HL-60 (cell line): Measurements from ENCODE around the gene NFIB.

Experiments
- GABPA ChIP-seq: IDR thresholded peaks from 2 replicates; pipeline ENCODE4 v1.6.1; 2012; ENCODE audit warnings: low read depth
- POLR2AphosphoS5 ChIP-seq: IDR thresholded peaks from 2 replicates; pipeline ENCODE4 v1.6.1; 2012; ENCODE audit warnings: low read depth
- TF ChIP-seq, protein P1 (sequence below): IDR thresholded peaks from one replicate; pipeline ENCODE4 v1.5.1; 2011; ENCODE audit warnings: low read length, control low read depth, inconsistent platforms; ENCODE audit not compliant: insufficient read depth
- TF ChIP-seq, protein P2 (sequence below): IDR thresholded peaks from 2 replicates; pipeline ENCODE4 v1.6.1; 2012; ENCODE audit warnings: low read depth; ENCODE audit not compliant: insufficient replicate concordance

DNA sequence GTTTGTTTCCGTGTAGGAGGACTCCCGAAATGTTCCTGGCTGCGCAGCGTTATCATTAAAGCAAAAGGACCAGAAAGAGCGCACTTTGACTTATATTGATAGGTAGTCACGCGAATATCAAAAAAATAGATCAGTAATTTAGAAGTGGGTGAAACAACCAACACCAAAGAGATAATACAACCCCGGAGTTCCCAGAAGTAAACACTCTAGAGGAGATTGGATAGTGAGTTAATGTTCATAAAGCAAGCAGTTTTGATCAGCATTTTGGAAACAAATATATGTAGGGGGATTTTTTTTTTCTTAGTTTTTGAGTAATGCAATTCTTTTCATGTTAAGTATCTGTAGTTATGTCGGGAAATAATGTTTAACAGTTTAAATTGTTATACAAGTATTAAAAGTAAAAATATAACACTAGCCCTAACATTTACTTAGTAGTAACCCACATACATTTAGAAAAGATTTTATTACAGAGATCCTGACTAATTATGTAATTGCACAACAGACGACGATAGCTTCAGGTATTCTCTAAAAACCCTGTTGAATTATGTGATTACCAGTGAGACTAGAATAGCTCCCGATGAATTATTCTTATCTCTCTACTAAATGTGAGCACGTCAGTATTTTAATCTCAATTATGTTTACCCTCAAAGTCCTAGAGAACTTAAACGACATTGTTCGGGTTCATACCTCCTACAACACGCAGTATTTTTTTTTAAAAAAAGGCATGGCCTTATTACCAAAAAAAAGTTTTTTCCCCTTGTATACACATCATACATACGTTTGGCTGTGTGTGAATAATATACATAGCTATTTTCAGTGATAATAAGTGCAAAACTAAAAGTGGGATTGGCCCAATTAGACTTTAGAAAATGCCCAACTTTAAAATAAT, 9.4 kb upstream of the NFIB start:
- TF ChIP-seq, protein P1, sequence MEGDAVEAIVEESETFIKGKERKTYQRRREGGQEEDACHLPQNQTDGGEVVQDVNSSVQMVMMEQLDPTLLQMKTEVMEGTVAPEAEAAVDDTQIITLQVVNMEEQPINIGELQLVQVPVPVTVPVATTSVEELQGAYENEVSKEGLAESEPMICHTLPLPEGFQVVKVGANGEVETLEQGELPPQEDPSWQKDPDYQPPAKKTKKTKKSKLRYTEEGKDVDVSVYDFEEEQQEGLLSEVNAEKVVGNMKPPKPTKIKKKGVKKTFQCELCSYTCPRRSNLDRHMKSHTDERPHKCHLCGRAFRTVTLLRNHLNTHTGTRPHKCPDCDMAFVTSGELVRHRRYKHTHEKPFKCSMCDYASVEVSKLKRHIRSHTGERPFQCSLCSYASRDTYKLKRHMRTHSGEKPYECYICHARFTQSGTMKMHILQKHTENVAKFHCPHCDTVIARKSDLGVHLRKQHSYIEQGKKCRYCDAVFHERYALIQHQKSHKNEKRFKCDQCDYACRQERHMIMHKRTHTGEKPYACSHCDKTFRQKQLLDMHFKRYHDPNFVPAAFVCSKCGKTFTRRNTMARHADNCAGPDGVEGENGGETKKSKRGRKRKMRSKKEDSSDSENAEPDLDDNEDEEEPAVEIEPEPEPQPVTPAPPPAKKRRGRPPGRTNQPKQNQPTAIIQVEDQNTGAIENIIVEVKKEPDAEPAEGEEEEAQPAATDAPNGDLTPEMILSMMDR, result no peak
- no peak for TF ChIP-seq POLR2AphosphoS5
- TF ChIP-seq GABPA, result no peak
- TF ChIP-seq, protein P2, sequence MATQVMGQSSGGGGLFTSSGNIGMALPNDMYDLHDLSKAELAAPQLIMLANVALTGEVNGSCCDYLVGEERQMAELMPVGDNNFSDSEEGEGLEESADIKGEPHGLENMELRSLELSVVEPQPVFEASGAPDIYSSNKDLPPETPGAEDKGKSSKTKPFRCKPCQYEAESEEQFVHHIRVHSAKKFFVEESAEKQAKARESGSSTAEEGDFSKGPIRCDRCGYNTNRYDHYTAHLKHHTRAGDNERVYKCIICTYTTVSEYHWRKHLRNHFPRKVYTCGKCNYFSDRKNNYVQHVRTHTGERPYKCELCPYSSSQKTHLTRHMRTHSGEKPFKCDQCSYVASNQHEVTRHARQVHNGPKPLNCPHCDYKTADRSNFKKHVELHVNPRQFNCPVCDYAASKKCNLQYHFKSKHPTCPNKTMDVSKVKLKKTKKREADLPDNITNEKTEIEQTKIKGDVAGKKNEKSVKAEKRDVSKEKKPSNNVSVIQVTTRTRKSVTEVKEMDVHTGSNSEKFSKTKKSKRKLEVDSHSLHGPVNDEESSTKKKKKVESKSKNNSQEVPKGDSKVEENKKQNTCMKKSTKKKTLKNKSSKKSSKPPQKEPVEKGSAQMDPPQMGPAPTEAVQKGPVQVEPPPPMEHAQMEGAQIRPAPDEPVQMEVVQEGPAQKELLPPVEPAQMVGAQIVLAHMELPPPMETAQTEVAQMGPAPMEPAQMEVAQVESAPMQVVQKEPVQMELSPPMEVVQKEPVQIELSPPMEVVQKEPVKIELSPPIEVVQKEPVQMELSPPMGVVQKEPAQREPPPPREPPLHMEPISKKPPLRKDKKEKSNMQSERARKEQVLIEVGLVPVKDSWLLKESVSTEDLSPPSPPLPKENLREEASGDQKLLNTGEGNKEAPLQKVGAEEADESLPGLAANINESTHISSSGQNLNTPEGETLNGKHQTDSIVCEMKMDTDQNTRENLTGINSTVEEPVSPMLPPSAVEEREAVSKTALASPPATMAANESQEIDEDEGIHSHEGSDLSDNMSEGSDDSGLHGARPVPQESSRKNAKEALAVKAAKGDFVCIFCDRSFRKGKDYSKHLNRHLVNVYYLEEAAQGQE, result no peak
